ENCODE measurements around the gene ATP11C.
"Not testable (repeated sequence)": the region's sequence is repeated elsewhere in the genome, so short reads cannot be mapped to it uniquely, and the experiment has no call there.

GRCh38 chrX:139685175-139685574 lies 247.7 kb downstream of the ATP11C start:
- TF ChIP-seq CTCF (IDR thresholded peaks at IDR 0.05); USF2 (CRISPR knock-in tag; IDR thresholded peaks at IDR 0.05); ESRRA (CRISPR knock-in tag; IDR thresholded peaks at IDR 0.05; ENCODE audit: borderline replicate concordance); NR3C1 (CRISPR knock-in tag; conservative IDR thresholded peaks at IDR 0.05; ENCODE audit: low read depth); SP1 (CRISPR knock-in tag; conservative IDR thresholded peaks at IDR 0.05); USF1 (CRISPR knock-in tag; IDR thresholded peaks at IDR 0.05); E2F4 (CRISPR knock-in tag; IDR thresholded peaks at IDR 0.05; ENCODE audit: borderline replicate concordance, low read depth); KAT7 (CRISPR knock-in tag; IDR thresholded peaks at IDR 0.05; ENCODE audit: borderline replicate concordance); GTF2I (CRISPR knock-in tag; conservative IDR thresholded peaks at IDR 0.05); CREB1 (CRISPR knock-in tag; IDR thresholded peaks at IDR 0.05); ZBTB43 (CRISPR knock-in tag; IDR thresholded peaks at IDR 0.05); MYBL2 (CRISPR knock-in tag; IDR thresholded peaks at IDR 0.05); IRF2 (CRISPR knock-in tag; IDR thresholded peaks at IDR 0.05; ENCODE audit: borderline replicate concordance, low read depth): not testable (repeated sequence)

Data from WTC11 (cell line).